GM10847 (cell line): ENCODE data around the gene MACROD1.

Experiments
- POLR2A ChIP-seq: IDR thresholded peaks from 2 replicates; pipeline ENCODE4 v1.6.1; 2011; ENCODE audit not compliant: insufficient read length; ENCODE audit errors: extremely low read depth

Gene MACROD1

GRCh38 chr11:64165842-64166635 is at the start of gene MACROD1:
TSS of gene MACROD1 (minus strand) at chr11:64166113. CDS start at chr11:64165994, 119 bp downstream.
- TF ChIP-seq POLR2A, result peak; percentile 15

- TF ChIP-seq POLR2A, result no peak
Measured at GRCh38 chr11:64211181-64211872, 45.4 kb upstream of the MACROD1 start.

- no peak for TF ChIP-seq POLR2A
Measured at GRCh38 chr11:64210301-64211020, 44.5 kb upstream of the MACROD1 start.

GRCh38 chr11:64209563-64209843 is 43.6 kb upstream of the MACROD1 start:
- TF ChIP-seq POLR2A, result no peak

GRCh38 chr11:64208796-64209562 is 43.1 kb upstream of the MACROD1 start:
- no peak for TF ChIP-seq POLR2A

GRCh38 chr11:64208086-64208795 is 42.3 kb upstream of the MACROD1 start:
- TF ChIP-seq POLR2A, result no peak

- TF ChIP-seq POLR2A, result peak; percentile 64
Measured at GRCh38 chr11:64207256-64208085, 41.6 kb upstream of the MACROD1 start.

- TF ChIP-seq POLR2A, result peak; percentile 42
Measured at GRCh38 chr11:64206457-64207255, 40.7 kb upstream of the MACROD1 start, which contains the start of gene FERMT3. TSS of gene FERMT3 (plus strand) at chr11:64206721. CDS start at chr11:64207365, 644 bp downstream.

- TF ChIP-seq POLR2A, result no peak
Measured at GRCh38 chr11:64204464-64204989, 38.6 kb upstream of the MACROD1 start.

- TF ChIP-seq POLR2A, result no peak
Measured at GRCh38 chr11:64204080-64204440, 38.1 kb upstream of the MACROD1 start.

GRCh38 chr11:64203421-64204079 is 37.6 kb upstream of the MACROD1 start:
- no peak for TF ChIP-seq POLR2A

- TF ChIP-seq POLR2A, result no peak
Measured at GRCh38 chr11:64202992-64203391, 37.1 kb upstream of the MACROD1 start.
